SIG-M5 treated with dmso at 0.1 percent for 504 hours (cell line): ENCODE measurements around the gene SOHLH2.

Experiments
- DNase-seq: peaks from one replicate; lab custom pipeline; 2025; ENCODE audit not compliant: unreplicated experiment; lab: John Stamatoyannopoulos, UW

The SOHLH2 gene

GRCh38 chr13:36190771-36191170 lies 23.6 kb downstream of the SOHLH2 start:
- no peak for DNase-seq

DNA sequence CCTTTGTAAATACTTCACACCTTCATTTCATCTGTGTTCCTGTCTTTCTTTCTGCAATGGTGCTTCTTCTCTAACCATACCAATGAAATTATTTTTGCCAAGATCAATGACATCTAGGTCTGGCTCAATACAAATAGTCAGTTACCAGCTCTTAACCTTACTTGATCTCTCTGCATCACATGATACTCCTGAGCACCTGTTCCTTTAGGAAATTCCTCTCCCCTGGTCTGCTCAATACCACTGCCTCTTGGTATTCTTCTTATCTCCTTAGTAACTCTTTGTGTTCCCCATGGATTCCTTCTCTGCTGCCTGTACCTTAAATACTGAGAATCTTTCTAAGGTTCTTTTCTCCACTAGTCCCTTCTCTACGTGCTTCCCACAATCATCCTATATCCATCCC lies 25.9 kb downstream of the SOHLH2 start:
- DNase-seq: no peak

DNA sequence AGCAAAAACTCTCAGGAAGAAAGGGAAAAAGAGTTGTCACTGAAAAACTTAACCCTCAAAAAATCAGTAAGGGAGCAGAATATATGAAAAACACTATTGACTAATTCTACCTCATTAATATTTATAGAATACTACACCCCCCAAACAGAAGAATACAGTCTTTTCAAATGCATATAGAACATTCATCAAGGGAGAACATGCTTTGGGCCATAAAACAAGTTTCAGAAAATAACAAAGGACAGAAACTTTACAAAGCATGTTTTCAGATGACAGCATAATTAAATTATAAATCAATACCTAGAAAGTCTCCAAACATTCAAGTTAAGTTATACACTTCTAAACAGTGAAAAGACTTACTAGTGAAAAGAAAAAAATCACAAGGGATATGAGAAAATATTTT lies 30.5 kb downstream of the SOHLH2 start:
- no peak for DNase-seq

GRCh38 chr13:36175621-36176020 lies 38.7 kb downstream of the SOHLH2 start:
- no peak for DNase-seq

DNA sequence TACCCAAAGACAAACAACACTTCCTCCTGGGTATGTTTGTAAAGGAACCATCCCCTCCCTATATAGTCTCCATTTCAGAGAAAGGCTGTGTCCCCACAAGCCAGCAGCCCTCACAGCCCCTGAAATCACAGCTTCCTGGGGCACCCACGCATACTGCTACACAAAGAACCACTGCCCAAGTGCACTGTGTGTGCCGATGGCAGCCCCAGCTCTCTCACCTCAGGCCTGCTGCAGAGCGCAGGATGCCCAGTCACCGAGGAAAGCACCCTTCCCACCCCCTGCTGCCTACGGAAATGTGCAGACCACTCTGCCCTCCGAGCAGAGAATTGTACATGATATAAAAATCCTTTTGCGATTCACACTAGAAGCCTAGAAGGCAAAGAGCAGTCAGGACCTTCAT lies 39.4 kb downstream of the SOHLH2 start:
- no peak for DNase-seq

GRCh38 chr13:36173571-36174322 lies 40.6 kb downstream of the SOHLH2 start:
- no peak for DNase-seq

- no peak for DNase-seq
These were observed 48.3 kb downstream of the SOHLH2 start for GRCh38 chr13:36166046-36166445.

- DNase-seq: no peak
These were observed 50.5 kb downstream of the SOHLH2 start for GRCh38 chr13:36163809-36164308.

GRCh38 chr13:36163286-36163685 lies 51.1 kb downstream of the SOHLH2 start:
- no peak for DNase-seq

- DNase-seq: no peak
These were observed 54.1 kb downstream of the SOHLH2 start for GRCh38 chr13:36160297-36160696.

DNA sequence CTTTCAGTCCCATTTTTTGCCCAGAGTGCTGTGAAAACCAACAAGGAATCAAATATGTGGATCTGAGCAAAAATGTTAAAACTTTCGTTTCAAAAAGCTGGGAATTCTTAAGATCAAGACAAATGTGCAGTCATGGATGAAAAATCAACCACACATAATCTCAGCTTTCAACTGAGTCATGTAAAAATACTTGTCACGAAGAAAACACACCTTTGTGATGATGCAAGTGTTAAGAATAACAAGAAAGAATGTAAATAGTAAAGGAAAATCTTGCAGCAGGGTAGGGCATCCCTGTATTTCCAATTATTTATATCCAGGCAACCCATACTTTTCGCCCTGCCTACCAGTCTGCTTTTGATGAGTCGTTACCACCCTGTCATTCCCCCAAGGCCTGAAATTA lies 55.7 kb downstream of the SOHLH2 start:
- DNase-seq: no peak

- DNase-seq: no peak
These were observed 56.9 kb downstream of the SOHLH2 start for GRCh38 chr13:36157480-36157879.

DNA sequence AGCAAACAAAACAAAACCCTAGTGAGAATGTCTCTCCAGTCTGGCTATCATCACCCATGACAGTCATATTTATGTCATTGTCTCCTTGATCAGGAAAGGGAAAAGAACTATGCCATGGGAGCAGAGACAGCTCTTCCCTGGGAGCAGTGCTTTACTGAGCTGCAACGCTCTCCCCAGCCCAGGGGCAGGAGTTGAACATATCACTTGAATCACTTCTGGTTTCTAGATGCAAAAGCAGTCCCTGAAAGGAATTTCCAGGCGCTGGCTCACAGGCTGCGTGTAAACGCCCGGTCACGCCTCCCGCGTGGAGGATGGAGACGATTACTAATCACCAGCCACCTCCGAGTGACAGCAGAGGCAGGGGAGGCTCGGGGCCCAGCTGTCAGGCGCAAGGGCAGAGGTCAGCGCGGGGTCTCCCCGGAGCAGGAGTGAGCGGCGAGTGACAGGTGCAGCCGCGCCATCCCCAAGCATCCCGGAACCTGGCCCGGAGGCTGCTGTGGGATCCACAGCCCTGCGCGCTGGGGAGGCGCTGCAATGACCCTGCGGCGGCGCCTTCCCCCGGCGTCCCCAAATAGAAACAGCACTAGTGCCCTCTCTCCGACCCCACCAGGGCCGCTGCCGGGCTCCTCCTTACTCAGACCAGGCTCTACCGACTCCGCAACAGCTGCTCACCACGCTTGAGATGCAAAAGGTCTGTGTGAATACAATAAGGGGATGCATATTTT lies 59.6 kb downstream of the SOHLH2 start:
- no peak for DNase-seq

- DNase-seq: no peak
These were observed 62.8 kb downstream of the SOHLH2 start for GRCh38 chr13:36151591-36151990.

- DNase-seq: no peak
These were observed 65.9 kb downstream of the SOHLH2 start for GRCh38 chr13:36148446-36148845.

DNA sequence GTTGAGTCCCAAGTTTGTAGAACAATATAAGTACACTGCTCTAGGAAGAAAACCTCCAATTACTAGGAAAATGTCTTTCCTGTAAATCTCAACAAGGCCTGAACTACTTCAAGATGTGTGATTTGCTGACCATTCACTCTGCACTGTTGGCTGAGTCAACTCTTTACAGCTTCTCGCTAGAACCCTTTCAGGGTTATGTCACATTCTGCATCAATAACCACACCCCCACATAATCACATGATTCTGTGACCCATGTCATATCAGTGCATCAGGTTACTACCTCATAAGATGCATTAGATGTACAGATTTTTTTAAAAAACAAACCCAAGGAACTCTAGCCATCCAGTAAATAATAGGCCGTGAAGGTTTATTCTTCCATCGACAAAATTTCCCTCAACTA lies 67.0 kb downstream of the SOHLH2 start:
- DNase-seq: no peak

GRCh38 chr13:36146511-36147269 lies 67.7 kb downstream of the SOHLH2 start:
- DNase-seq: no peak

GRCh38 chr13:36143738-36144137 lies 70.6 kb downstream of the SOHLH2 start:
- DNase-seq: no peak

GRCh38 chr13:36142735-36143134 lies 71.6 kb downstream of the SOHLH2 start:
- DNase-seq: no peak

DNA sequence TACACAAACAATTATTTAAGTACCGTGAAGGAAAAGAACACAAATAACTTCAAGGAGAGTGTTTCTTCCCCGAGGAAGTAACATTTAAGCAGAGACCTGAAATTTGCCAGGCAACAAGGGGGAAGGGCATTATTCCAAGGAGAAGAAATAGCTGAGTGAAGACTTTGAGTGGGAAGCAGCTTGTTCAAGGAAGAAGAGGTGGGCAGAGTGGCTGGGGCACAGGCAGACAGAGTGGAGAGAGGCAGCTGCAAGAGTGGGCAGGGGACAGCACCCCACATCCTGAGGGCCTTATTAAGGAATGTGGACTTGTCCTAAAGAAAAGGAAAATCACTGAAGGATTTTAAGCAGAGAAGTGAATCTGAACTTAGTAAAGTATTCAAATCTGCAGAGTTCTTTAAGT lies 78.5 kb downstream of the SOHLH2 start:
- DNase-seq: no peak

DNA sequence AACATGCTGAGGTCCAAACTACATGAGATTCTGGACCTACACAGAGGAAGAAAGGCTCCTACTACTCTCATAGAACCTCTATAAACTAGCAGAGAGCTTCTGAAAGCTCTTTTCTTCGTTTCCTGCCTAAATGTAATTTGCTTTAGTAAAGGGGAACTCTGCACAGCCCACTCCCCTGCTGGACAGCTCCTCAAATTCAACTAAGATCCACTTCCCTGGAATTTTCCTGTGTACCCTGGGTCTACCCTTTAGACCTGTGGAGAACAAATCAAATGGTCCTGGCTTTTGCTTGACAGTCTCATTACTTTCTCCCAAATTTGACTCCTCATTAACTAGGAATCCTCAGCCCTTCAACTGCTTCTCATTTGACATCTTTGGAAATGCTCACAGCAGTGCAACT lies 79.7 kb downstream of the SOHLH2 start:
- no peak for DNase-seq
